Suppressor macrophage treated with lipopolysaccharide for 1 hour (primary cell): ENCODE measurements around the gene IMMP2L.
A peak's percentile ranks its signal among the peaks of the same experiment; 100 is the strongest.
"Not testable (repeated sequence)": the region's sequence is repeated elsewhere in the genome, so short reads cannot be mapped to it uniquely, and the experiment has no call there.

Source experiments
- DNase-seq, 3 donors: peaks; one replicate each; pipeline ENCODE4 v3.0.0-alpha.2; 2020 to 2022

IMMP2L gene

DNA sequence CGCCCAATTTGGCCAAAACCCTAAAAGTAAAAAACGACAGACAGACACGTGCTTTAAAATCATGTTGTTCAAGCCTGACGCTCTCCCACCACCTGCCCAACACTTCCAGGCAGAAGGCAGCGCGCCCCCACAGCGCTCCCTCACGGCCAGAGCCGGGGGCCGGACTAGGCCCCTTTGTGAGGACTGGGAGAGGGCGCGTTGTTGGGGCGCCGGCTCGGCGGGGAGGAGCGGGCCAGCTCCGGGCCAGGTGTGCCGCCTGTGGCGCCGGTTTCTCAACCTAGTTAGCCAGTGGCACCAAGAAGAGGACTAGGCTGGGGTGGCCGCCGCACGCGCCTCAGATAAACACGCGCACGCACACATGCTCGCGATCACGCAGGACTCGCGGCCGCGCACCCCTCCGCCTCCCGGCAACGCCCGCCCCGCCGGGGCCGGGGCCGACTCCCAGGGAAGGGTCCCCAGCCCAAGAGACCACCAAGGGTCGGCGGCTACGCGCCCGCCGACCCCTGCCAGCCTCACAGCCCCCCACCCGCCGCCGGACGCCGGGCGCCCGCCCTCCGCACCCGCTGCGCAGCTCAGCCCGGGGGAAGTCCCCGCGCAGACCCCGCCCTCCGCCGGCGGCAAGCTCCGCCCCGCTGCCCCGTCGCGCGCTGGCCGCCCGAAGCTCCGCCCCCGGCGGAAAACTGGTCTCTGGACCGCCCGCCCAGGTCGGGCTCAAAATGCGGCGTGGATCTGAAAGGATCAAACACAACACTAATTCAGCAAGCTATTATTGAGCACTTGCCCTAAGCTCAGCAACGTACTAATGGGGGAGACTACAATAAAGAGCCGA, at the start of gene IMMP2L:
TSS of gene IMMP2L (minus strand) at position 589 of the 829 bp plus-strand sequence.
- peak; percentile 88 to 96 (median 93) for DNase-seq

DNA sequence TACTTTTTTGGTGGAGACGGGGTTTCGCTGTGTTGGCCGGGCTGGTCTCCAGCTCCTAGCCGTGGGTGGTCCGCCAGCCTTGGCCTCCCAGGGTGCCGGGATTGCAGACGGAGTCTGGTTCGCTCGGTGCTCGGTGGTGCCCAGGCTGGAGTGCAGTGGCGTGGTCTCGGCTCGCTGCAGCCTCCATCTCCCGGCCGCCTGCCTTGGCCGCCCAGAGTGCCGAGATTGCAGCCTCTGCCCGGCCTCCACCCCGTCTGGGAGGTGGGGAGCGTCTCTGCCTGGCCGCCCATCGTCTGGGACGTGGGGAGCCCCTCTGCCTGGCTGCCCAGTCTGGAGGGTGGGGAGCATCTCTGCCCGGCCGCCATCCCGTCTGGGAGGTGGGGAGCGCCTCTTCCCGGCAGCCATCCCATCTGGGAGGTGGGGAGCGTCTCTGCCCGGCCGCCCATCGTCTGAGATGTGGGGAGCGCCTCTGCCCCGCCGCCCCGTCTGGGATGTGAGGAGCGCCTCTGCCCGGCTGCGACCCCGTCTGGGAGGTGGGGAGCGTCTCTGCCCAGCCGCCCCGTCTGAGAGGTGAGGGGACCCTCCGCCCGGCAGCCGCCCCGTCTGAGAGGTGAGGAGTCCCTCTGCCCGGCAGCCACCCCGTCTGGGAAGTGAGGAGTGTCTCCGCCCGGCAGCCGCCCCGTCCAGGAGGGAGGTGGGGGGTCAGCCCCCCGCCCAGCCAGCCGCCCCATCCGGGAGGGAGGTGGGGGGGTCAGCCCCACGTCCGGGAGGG, 47.4 kb upstream of the IMMP2L start:
- not testable (repeated sequence) for DNase-seq

DNA sequence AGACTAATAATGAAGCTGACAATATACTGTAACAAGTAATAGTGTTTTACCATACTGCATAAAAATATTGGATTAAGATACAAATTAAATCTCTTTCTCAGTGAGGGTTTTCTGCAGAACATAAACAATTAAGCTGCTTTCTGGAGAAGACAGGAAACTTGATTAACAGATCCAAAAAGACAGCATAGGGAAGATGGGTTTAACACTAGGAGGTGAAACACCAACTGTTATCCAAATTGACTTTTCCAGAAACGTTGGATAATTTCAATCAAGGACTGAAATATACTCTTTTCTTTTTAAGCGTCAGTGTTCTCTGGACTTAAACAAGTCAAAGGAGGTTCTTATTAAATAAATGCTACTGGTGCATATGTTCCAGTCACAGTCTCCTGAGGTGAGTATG, 45.3 kb upstream of the IMMP2L start:
- no peak for DNase-seq

DNA sequence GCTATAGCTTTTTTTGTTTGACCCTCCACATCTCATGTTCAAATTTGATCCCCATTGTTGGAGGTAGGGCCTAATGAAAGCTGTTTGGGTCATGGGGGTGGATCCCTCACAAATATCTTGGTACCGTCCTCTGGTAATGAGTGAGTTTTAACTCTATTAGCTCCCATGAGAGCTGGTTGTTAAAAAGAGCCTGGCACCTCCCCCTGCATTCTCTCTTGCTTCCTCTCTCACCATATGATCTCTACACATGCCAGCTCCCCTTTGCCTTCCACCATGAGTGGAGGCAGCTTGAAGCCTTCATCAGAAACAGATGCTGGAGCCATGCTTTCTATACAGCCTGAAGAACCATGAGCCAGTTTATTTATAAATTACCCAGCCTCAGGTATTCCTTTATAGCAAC, 43.0 kb upstream of the IMMP2L start:
- DNase-seq, result no peak

- no peak for DNase-seq
Measured at GRCh38 chr7:111600091-111600490, 37.8 kb upstream of the IMMP2L start.

- DNase-seq, result no peak
Measured at GRCh38 chr7:111595780-111596179, 33.5 kb upstream of the IMMP2L start.

- no peak for DNase-seq
Measured at GRCh38 chr7:111594602-111595001, 32.3 kb upstream of the IMMP2L start.

- no peak for DNase-seq
Measured at GRCh38 chr7:111593343-111593742, 31.1 kb upstream of the IMMP2L start.

GRCh38 chr7:111588065-111588433, 25.8 kb upstream of the IMMP2L start:
- no peak for DNase-seq

DNA sequence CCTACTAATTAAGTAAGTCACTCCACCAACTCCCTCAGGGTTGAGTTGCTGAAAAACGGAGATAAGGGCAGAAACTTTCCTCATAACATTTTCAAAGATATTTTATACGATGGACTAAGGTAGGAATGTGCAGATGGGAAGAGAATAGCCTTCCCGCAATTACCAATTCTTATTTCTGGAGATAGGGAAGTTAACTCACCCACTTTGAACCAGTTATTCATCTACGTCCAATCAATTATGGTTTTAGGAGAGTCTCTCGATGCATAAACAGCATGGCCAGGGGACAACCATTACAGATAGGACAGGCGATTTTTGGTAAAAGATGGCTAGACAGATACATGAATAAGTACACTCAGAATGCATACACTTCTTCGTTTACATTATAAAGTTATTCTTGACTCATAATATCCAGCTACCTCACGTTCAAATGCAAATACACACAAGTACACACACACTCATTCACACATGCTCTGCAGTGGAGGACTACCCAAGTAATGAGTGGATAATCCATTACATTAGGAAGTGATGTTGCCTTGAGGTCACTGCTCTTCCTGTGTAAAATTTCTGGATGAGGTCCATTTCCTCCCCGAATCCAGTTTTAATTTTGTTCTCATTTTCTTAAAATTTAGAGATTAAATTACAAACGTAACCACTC, 25.2 kb upstream of the IMMP2L start:
- no peak for DNase-seq

- DNase-seq, result no peak
Measured at GRCh38 chr7:111586711-111587409, 24.6 kb upstream of the IMMP2L start.

GRCh38 chr7:111581784-111582488, 19.6 kb upstream of the IMMP2L start:
- DNase-seq, result not testable (repeated sequence)

- not testable (repeated sequence) for DNase-seq
Measured at GRCh38 chr7:111581207-111581606, 18.9 kb upstream of the IMMP2L start.

GRCh38 chr7:111578754-111579153, 16.5 kb upstream of the IMMP2L start:
- DNase-seq, result no peak

DNA sequence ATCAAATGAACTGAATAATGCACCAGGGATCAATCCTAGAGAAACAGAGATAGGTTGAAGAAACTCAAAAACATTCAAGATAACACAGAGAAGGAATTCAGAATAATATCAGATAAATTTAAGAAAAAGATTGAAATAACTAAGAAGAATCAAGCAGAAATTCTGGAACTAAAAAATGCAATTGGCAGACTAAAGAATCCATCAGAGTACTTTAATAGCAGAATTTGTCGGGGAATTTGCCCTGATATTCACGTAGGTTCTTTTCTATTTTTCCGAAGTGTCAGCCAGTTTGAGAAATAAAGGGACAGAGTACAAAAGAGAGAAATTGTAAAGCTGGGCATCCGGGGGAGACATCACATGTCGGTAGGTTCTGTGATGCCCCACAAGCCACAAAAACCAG, 9.4 kb upstream of the IMMP2L start:
- DNase-seq, result no peak

- no peak for DNase-seq
Measured at GRCh38 chr7:111568870-111569462, 6.7 kb upstream of the IMMP2L start.

GRCh38 chr7:111568419-111568818, 6.1 kb upstream of the IMMP2L start:
- DNase-seq, result no peak

DNA sequence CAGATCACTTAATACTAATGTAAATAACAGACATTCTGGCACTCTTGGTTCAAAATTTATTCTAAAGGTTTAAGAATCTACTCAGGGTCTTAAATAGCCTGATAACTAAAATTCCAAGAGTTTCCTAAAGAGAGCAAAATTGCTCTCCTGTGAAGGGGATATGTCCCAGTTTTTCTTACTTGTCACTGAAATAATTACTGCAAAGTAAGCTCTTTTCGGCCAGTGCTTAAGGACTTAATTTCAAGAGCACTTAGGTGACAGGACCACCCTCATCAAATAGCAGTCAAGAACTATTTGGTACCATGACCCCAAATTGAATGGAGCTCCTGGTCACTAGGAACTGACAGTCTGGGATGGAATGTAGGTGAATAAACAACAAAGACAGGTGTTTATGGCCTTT, 1.8 kb upstream of the IMMP2L start:
- no peak for DNase-seq

DNA sequence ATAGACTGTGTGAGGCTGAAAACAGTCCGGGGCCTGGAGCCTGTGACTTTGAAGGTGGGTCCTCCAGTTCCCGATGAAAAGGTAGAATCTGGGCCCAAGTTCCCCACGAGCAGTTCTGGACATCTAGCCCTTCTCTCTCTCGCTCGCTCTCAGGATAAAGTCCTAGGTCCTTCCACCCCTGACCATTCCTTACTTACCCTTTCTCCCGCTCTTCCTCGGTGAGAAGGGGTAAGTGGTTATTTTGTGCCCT, 713 bp downstream of the IMMP2L start:
- peak in 1 of 3 donors; percentile 3 for DNase-seq

DNA sequence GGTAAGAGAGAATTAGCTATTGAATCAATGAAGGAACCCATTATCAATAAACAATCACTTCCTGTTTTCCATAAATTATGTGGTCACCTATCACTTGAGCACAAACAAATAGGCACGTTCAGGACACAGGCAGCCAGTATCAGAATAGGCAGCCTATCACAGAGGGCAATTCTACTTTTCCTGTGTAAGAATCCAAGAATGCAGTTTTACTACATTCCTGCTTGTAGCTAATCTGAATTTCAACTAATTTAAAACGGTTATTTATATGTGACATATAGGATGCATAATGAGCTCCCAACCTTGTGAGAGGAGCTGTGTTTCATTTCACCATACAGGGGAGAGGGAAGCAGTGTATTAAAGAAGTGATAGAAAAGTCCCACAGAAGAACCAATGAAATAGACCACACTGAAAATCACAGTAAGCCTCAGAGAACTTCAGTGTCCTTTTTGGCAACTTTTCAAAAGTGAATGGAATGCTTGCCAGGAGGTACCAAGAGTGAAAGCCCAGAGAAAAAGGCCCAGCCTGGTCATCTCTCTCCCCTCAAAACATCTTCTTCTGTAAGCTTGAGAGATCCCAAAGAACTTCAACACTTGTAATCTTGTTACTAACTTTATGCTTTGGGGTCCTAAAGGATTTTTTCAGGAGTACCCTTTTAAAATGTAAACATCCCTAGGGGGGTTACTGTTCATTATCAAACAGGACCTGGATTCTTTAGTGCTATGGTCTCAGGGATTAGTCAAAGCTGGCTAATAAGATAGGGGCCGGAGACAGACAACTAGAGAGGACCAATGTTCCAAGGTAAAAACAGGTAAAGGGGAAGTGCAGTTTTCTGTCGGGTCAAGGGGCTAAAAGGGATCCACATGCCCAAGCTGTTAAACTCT, 1.3 kb downstream of the IMMP2L start:
- DNase-seq, result peak in 1 of 3 donors; percentile 2

GRCh38 chr7:111558991-111559390, 3.3 kb downstream of the IMMP2L start:
- no peak for DNase-seq
